Inflammatory macrophage treated with lipopolysaccharide for 4 hours (primary cell): ENCODE measurements around the gene DOCK4.

Experiments
- DNase-seq: peaks from one replicate; pipeline ENCODE4 v3.0.0-alpha.2; 2020

Gene DOCK4

GRCh38 chr7:111682588-111683340, 523.4 kb downstream of the DOCK4 start:
- no peak for DNase-seq

DNA sequence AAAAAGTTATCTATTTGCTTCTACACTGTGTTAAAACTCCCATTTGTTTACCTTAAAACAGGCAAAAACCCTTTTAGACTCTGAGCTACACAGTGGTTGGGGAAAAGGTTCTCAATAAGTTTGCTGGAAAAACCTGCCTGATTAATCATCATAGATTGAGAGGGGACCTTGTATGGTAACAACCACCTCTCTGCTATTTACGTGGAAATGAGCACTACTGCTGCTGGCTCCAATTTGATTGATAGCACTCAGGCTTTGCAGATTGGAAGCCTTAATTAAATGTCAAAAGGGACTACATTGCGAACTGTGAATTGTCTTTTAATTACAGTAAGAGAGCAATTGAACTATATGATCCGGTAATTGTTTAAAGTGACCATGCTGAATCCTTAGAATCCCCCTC, 525.0 kb downstream of the DOCK4 start:
- DNase-seq = no peak

- no peak for DNase-seq
Measured at GRCh38 chr7:111678986-111679385, 527.2 kb downstream of the DOCK4 start.

DNA sequence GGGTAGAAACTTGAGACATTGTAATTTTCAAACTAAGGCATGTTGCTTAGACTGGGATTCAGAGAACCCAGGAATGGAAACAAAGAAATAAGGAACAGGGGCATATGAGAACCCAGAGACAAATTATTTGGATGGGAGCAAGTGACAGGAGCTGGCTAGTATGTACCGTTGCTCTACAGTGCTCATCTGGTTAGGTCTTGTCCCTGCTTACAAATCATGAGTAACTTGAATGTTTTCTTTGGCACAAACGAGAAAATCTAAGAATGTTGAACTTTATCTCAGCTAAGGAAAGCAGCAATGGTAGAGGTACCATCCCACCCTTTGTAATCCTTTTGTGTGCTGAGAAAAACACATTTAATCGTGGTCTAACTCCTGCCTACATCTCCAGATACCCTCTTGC, 527.9 kb downstream of the DOCK4 start:
- DNase-seq = no peak

DNA sequence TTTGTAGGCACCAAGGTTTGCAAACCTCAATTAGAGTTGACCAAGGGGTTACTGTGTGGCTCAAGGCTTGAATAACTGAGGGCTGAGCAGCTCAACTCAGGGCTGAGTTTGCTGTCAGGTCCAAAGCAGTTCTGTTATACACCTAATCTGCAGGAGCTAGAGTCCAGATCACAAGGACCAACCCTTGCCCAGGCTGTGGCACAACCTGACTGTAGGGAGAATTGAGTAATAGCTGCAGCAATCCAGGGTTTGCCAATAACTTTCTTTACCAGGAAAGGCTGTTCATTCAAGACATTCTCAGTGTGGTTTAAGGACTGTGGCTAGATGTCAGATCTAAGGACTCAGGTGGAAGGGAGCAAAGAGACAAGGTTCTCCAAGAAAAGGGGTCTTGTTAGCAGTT, 528.4 kb downstream of the DOCK4 start:
- DNase-seq = no peak

DNA sequence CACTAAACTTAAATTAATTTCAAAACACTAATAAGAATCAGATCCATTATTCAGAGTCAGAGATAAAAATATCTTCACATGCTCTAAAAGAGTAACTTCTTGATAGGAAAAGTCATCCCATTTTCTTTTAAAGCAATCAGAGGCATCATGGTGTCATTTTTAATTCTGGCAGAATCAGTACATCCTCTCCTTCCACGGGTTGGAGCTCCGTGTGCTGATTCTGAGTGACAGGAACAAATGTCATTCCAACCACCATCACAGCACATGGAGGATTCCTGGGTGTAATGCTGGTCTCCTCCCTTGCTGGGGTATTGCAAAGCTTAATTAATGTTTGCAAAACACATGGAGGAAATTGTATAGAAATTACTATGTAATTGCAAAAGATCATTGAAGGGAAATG, 529.4 kb downstream of the DOCK4 start:
- no peak for DNase-seq
